ENCODE measurements around the gene SELP. TPM values are rescaled to one million over a fixed set of nuclear protein-coding genes. Genes with fewer than 3 reads are reported as not detected.

SELP gene
- total RNA-seq, 1 experiment from 2014 or later, result 0.17 TPM

DNA sequence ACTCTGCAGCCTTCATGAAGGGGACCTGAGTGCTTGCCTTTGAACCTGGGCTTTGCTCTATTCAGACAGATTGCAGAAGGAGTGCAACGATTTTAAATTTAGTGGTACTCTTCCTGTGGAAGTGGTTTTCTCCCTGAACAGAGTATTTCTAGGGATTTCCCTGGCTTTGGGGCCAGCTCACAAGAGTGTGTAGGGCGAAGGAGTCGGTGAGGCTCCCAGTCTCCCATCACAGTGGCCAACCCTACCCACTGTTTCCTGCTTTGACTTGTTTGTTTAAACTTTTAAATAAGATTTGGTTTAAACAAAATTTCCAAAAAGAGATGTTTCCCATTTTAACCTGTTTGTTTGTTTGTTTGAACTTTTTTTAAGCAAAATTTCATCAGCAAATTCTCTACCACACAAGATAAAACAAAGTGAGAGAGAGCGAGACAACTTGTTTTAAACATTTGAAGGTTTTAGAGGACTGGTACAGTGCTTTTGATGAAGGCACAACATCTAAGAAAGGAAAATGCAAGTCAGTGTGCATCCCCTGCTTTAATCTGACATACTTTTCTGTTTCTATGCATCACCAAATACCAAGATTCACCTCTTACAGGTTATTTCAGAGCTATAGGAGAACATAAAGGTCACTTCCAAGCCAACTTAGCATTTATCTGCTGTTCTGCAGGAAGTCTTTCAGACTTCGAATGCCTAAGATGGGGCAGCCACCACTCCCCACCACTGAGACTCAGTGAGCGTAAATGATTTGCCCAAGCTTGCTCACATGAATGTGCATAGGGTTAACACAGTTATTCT is 6.6 kb downstream of the SELP start:
- CTCF ChIA-PET, result no interaction called here
- no peaks in the 10 kb centered on the region for H3K27me3 Mint-ChIP-seq (ENCODE audit: low read depth)
- no peaks in the 10 kb centered on the region for H3K4me1 Mint-ChIP-seq
- H3K27ac Mint-ChIP-seq, result no peak overlapping the region
- POLR2A ChIA-PET, result no interaction called here
- ATAC-seq (no peak), DNase-seq (ENCODE audit: low spot score) (no peak)
- no peaks in the 10 kb centered on the region for H3K9me3 Mint-ChIP-seq
- TF ChIP-seq, protein P1, sequence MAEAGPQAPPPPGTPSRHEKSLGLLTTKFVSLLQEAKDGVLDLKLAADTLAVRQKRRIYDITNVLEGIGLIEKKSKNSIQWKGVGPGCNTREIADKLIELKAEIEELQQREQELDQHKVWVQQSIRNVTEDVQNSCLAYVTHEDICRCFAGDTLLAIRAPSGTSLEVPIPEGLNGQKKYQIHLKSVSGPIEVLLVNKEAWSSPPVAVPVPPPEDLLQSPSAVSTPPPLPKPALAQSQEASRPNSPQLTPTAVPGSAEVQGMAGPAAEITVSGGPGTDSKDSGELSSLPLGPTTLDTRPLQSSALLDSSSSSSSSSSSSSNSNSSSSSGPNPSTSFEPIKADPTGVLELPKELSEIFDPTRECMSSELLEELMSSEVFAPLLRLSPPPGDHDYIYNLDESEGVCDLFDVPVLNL (CRISPR knock-in tag; IDR thresholded peaks at IDR 0.05; ENCODE audit: borderline replicate concordance, low read depth), result no peak
- TF ChIP-seq ZNF532 (CRISPR knock-in tag; IDR thresholded peaks at IDR 0.05; ENCODE audit: borderline replicate concordance) (no peak), MYBL2 (CRISPR knock-in tag; IDR thresholded peaks at IDR 0.05) (no peak)
- H3K4me3 Mint-ChIP-seq, result no peak overlapping the region
- no peaks in the 10 kb centered on the region for H3K36me3 Mint-ChIP-seq

- no peaks in the 10 kb centered on the region for H3K4me1 Mint-ChIP-seq
- ATAC-seq (no peak), DNase-seq (ENCODE audit: low spot score) (no peak)
- H3K4me3 Mint-ChIP-seq, result no peak overlapping the region
- no peaks in the 10 kb centered on the region for H3K27me3 Mint-ChIP-seq (ENCODE audit: low read depth)
- ChIA-PET CTCF (no interaction called here), POLR2A (no interaction called here)
- TF ChIP-seq SMAD4 (CRISPR knock-in tag; IDR thresholded peaks at IDR 0.05) (no peak), KAT7 (CRISPR knock-in tag; IDR thresholded peaks at IDR 0.05; ENCODE audit: borderline replicate concordance) (no peak), PRRX2 (CRISPR knock-in tag; IDR thresholded peaks at IDR 0.05) (no peak), ZBTB43 (CRISPR knock-in tag; IDR thresholded peaks at IDR 0.05) (no peak), ZNF671 (CRISPR knock-in tag; IDR thresholded peaks at IDR 0.05) (no peak), HMGA2 (CRISPR knock-in tag; IDR thresholded peaks at IDR 0.05) (no peak)
- TF ChIP-seq, protein P2, sequence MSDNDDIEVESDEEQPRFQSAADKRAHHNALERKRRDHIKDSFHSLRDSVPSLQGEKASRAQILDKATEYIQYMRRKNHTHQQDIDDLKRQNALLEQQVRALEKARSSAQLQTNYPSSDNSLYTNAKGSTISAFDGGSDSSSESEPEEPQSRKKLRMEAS (CRISPR knock-in tag; IDR thresholded peaks at IDR 0.05), result no peak
- TF ChIP-seq, protein P3, sequence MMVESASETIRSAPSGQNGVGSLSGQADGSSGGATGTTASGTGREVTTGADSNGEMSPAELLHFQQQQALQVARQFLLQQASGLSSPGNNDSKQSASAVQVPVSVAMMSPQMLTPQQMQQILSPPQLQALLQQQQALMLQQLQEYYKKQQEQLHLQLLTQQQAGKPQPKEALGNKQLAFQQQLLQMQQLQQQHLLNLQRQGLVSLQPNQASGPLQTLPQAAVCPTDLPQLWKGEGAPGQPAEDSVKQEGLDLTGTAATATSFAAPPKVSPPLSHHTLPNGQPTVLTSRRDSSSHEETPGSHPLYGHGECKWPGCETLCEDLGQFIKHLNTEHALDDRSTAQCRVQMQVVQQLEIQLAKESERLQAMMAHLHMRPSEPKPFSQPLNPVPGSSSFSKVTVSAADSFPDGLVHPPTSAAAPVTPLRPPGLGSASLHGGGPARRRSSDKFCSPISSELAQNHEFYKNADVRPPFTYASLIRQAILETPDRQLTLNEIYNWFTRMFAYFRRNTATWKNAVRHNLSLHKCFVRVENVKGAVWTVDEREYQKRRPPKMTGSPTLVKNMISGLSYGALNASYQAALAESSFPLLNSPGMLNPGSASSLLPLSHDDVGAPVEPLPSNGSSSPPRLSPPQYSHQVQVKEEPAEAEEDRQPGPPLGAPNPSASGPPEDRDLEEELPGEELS (CRISPR knock-in tag; IDR thresholded peaks at IDR 0.05), result no peak
- no peak overlapping the region for H3K27ac Mint-ChIP-seq
- H3K36me3 Mint-ChIP-seq, result no peaks in the 10 kb centered on the region
- no peaks in the 10 kb centered on the region for H3K9me3 Mint-ChIP-seq
These were observed 9.4 kb downstream of the SELP start for GRCh38 chr1:169620565-169620964.

- no peak overlapping the region for H3K4me3 Mint-ChIP-seq
- DNase-seq (ENCODE audit: low spot score), result no peak
- ATAC-seq, result no peak
- ChIA-PET CTCF (no interaction called here), POLR2A (no interaction called here)
- H3K27me3 Mint-ChIP-seq (ENCODE audit: low read depth), result 0 out of 2 replicates have a peak, but pooled peaks cover 3% of the 10 kb centered on the region
- H3K27ac Mint-ChIP-seq, result no peak overlapping the region
- no peaks in the 10 kb centered on the region for H3K9me3 Mint-ChIP-seq
- no peaks in the 10 kb centered on the region for H3K4me1 Mint-ChIP-seq
- H3K36me3 Mint-ChIP-seq, result no peaks in the 10 kb centered on the region
- no peak for TF ChIP-seq ATF3 (CRISPR knock-in tag; conservative IDR thresholded peaks at IDR 0.05)
- TF ChIP-seq ZMAT4 (CRISPR knock-in tag; IDR thresholded peaks at IDR 0.05), result no peak
- no peak for TF ChIP-seq JAZF1 (CRISPR knock-in tag; IDR thresholded peaks at IDR 0.05)
- no peak for TF ChIP-seq ZNF281 (CRISPR knock-in tag; IDR thresholded peaks at IDR 0.05)
- no peak for TF ChIP-seq ETV6 (CRISPR knock-in tag; IDR thresholded peaks at IDR 0.05)
- TF ChIP-seq SMAD3 (CRISPR knock-in tag; IDR thresholded peaks at IDR 0.05; ENCODE audit: borderline replicate concordance), result no peak
- TF ChIP-seq TCF7 (CRISPR knock-in tag; IDR thresholded peaks at IDR 0.05; ENCODE audit: low read depth), result no peak
- no peak for TF ChIP-seq ZBTB21 (CRISPR knock-in tag; IDR thresholded peaks at IDR 0.05; ENCODE audit: borderline replicate concordance)
These were observed 11.6 kb downstream of the SELP start for GRCh38 chr1:169618367-169618766.
